ENCODE measurements around the gene PGAP6.

The PGAP6 gene

GRCh38 chr16:330741-331140, 51.0 kb downstream of the PGAP6 start:
- no peak for DNase-seq (ENCODE audit: low read depth)

DNA sequence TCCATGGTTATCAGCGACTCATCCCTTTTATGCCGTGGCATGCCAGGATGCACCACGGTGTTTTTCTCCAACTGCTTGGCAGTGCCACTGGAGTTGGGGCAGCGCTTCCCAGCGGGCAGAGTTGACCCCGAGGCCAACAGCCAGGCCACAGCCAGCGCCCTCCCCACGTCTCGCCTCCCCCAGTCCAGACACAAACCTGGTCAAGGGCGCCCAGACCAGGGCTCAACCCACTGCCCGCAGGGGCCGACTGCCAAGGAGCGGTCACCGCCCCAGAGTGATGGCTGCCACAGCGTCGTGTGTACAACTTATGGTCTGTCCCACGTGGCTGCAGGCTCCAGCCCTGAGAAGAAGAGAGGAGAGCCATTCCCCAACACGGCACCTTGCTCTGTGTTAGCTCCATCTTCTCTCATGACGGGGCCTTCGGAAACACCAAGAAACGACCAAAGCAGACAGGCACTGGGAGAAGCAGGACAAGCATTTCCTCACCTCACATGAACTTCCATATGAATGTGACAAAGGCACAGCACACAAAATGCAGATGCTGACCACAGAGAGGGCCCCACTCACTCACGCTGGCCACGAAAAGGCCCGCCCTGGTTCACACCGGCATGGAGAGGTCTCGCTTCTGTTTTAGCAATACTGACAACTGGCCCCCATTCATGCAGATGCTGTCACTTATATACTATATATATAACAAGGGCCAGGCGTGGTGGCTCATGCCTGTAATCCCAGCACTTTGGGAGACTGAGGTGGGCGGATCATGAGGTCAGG, 56.2 kb downstream of the PGAP6 start:
- DNase-seq (ENCODE audit: low read depth): no peak

- peak; percentile 51 for DNase-seq (ENCODE audit: low read depth)
Measured at GRCh38 chr16:324451-325334, 57.1 kb downstream of the PGAP6 start.

DNA sequence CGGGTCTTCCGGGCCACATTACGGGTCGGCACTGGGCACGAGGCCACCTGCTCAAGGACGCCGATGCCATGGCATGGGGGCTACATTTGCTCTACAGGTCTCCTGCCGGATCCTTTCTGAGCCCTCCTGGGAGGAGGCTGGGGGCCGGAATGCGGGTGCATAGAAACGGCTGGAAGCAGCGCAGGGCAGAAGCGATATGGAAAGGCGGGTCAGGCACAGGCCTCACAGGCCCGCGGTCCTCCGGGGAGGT, 57.7 kb downstream of the PGAP6 start:
- no peak for DNase-seq (ENCODE audit: low read depth)

GRCh38 chr16:322476-323143, 59.2 kb downstream of the PGAP6 start:
- DNase-seq (ENCODE audit: low read depth): no peak

DNA sequence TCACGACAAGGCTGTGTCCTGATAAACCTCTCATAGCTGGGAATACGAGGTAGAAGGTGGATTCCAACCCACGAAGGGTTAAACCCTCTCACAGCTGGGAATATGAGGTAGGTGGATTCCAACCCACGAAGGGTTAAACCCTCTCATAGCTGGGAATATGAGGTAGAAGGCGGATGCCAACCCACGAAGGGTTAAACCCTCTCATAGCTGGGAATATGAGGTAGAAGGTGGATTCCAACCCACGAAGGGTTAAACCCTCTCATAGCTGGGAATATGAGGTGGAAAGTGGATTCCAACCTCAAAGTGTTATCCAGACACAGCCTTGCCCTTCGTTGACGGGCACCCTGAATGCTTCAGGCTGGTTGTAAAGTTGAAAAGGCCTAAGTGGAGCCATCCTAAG, 60.2 kb downstream of the PGAP6 start:
- no peak for DNase-seq (ENCODE audit: low read depth)
